GM12878 (cell line): ENCODE measurements around the gene HOXC9.

ENCODE experiments used
- CBX3 ChIP-seq: fragments of 200-600 bp; sonication (generic); IDR thresholded peaks from 2 replicates; pipeline ENCODE4 v1.6.1; 2016; ENCODE audit warnings: low read depth, borderline replicate concordance
- CTCF ChIP-seq, 3 experiments: IDR thresholded peaks in 2 of 3; conservative IDR thresholded peaks in 1 of 3; 2 replicates each; pipeline ENCODE4 v1.5.1; 2011; ENCODE audit warnings: low read depth in 3 of 3, low read length in 3 of 3, mild to moderate bottlenecking in 3 of 3, control low read depth in 2 of 3, moderate library complexity in 2 of 3, inconsistent platforms in 1 of 3, mixed read lengths in 1 of 3; ENCODE audit not compliant: control insufficient read depth in 2 of 3, insufficient read depth in 1 of 3; ENCODE audit errors: extremely low read depth in 1 of 3
- DPF2 ChIP-seq: fragments of 450-650 bp; IDR thresholded peaks from 2 replicates; pipeline ENCODE4 v1.6.1; 2017; ENCODE audit warnings: mild to moderate bottlenecking
- ETV6 ChIP-seq, 2 experiments: fragments of 450-650 bp in 1 of 2; IDR thresholded peaks in 1 of 2; conservative IDR thresholded peaks in 1 of 2; 2 replicates each; pipeline ENCODE4 v1.6.1; 2014; ENCODE audit warnings: antibody characterized with exemption in 1 of 2, borderline replicate concordance in 1 of 2, low read depth in 1 of 2, mild to moderate bottlenecking in 1 of 2, moderate library complexity in 1 of 2
- HDGF ChIP-seq: fragments of 450-650 bp; IDR thresholded peaks from 2 replicates; pipeline ENCODE4 v1.6.1; 2016; ENCODE audit warnings: antibody characterized with exemption
- JUND ChIP-seq: IDR thresholded peaks from 2 replicates; pipeline ENCODE4 v1.6.1; 2012; ENCODE audit warnings: low read depth, mild to moderate bottlenecking, low read length, improper control_type of control experiment, moderate library complexity
- POLR2A ChIP-seq: IDR thresholded peaks from 2 replicates; pipeline ENCODE4 v1.6.1; 2011; ENCODE audit warnings: low read depth, mild to moderate bottlenecking, low read length
- POLR2AphosphoS5 ChIP-seq: IDR thresholded peaks from 2 replicates; pipeline ENCODE4 v1.6.1; 2011; ENCODE audit warnings: mild to moderate bottlenecking, low read length, inconsistent platforms
- REST ChIP-seq: IDR thresholded peaks from 2 replicates; pipeline ENCODE4 v1.6.1; 2012; ENCODE audit warnings: mild to moderate bottlenecking, low read depth, low read length
- SMAD5 ChIP-seq: IDR thresholded peaks from 2 replicates; pipeline ENCODE4 v1.6.1; 2016; ENCODE audit warnings: antibody characterized with exemption, low read depth
- SUZ12 ChIP-seq: fragments of 200-600 bp; sonication (generic); IDR thresholded peaks from one replicate; pipeline ENCODE4 v1.6.1; 2018; ENCODE audit warnings: antibody characterized with exemption, mild to moderate bottlenecking; ENCODE audit not compliant: unreplicated experiment
- ZBTB33 ChIP-seq: fragments of 450-650 bp; IDR thresholded peaks from 2 replicates; pipeline ENCODE4 v1.6.1; 2017; ENCODE audit warnings: mild to moderate bottlenecking
- TF ChIP-seq, protein P1 (sequence below): fragments of 450-650 bp; formaldehyde crosslinking; IDR thresholded peaks from 2 replicates; pipeline ENCODE4 v1.5.0; 2022; ENCODE audit warnings: mild to moderate bottlenecking, missing genetic modification characterization
- TF ChIP-seq, protein P2 (sequence below): fragments of 450-650 bp; formaldehyde crosslinking; IDR thresholded peaks from 2 replicates; pipeline ENCODE4 v1.4.0; 2022; ENCODE audit warnings: mild to moderate bottlenecking, moderate library complexity

- TF ChIP-seq, protein P1, sequence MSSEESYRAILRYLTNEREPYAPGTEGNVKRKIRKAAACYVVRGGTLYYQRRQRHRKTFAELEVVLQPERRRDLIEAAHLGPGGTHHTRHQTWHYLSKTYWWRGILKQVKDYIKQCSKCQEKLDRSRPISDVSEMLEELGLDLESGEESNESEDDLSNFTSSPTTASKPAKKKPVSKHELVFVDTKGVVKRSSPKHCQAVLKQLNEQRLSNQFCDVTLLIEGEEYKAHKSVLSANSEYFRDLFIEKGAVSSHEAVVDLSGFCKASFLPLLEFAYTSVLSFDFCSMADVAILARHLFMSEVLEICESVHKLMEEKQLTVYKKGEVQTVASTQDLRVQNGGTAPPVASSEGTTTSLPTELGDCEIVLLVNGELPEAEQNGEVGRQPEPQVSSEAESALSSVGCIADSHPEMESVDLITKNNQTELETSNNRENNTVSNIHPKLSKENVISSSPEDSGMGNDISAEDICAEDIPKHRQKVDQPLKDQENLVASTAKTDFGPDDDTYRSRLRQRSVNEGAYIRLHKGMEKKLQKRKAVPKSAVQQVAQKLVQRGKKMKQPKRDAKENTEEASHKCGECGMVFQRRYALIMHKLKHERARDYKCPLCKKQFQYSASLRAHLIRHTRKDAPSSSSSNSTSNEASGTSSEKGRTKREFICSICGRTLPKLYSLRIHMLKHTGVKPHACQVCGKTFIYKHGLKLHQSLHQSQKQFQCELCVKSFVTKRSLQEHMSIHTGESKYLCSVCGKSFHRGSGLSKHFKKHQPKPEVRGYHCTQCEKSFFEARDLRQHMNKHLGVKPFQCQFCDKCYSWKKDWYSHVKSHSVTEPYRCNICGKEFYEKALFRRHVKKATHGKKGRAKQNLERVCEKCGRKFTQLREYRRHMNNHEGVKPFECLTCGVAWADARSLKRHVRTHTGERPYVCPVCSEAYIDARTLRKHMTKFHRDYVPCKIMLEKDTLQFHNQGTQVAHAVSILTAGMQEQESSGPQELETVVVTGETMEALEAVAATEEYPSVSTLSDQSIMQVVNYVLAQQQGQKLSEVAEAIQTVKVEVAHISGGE (CRISPR knock-in tag): no peak
- no peak for TF ChIP-seq SMAD5
- TF ChIP-seq POLR2A: no peak
- no peak for TF ChIP-seq ETV6 (conservative IDR thresholded peaks at IDR 0.05 in 1 of 2, IDR thresholded peaks at IDR 0.05 in 1 of 2; ENCODE audit: borderline replicate concordance in 1 of 2, low read depth in 1 of 2)
- no peak for TF ChIP-seq ZBTB33
- TF ChIP-seq DPF2: no peak
- TF ChIP-seq HDGF: no peak
- TF ChIP-seq, protein P2, sequence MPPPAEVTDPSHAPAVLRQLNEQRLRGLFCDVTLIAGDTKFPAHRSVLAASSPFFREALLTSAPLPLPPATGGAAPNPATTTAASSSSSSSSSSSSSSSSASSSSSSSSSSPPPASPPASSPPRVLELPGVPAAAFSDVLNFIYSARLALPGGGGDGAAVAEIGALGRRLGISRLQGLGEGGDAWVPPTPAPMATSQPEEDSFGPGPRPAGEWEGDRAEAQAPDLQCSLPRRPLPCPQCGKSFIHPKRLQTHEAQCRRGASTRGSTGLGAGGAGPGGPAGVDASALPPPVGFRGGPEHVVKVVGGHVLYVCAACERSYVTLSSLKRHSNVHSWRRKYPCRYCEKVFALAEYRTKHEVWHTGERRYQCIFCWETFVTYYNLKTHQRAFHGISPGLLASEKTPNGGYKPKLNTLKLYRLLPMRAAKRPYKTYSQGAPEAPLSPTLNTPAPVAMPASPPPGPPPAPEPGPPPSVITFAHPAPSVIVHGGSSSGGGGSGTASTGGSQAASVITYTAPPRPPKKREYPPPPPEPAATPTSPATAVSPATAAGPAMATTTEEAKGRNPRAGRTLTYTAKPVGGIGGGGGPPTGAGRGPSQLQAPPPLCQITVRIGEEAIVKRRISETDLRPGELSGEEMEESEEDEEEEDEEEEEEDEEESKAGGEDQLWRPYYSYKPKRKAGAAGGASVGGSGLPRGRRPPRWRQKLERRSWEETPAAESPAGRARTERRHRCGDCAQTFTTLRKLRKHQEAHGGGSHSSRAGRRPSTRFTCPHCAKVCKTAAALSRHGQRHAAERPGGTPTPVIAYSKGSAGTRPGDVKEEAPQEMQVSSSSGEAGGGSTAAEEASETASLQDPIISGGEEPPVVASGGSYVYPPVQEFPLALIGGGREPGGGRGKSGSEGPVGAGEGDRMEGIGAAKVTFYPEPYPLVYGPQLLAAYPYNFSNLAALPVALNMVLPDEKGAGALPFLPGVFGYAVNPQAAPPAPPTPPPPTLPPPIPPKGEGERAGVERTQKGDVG (CRISPR knock-in tag): no peak
- peak; percentile 32 for TF ChIP-seq SUZ12
- TF ChIP-seq CBX3: no peak
- TF ChIP-seq CTCF (IDR thresholded peaks at IDR 0.05 in 2 of 3, conservative IDR thresholded peaks at IDR 0.05 in 1 of 3; ENCODE audit: control insufficient read depth in 2 of 3, extremely low read depth in 1 of 3, insufficient read depth in 1 of 3, low read depth in 3 of 3, low read length in 3 of 3): no peak
- TF ChIP-seq REST: no peak
- no peak for TF ChIP-seq POLR2AphosphoS5
- TF ChIP-seq JUND: no peak
These were observed 39.6 kb upstream of the HOXC9 start for GRCh38 chr12:53960187-53961024.
